ENCODE results near the gene OSBPL2. TPM values are rescaled to one million over a fixed set of nuclear protein-coding genes. Genes with fewer than 3 reads are reported as not detected.

Gene OSBPL2
- total and polyA plus RNA-seq, 2 experiments from 2014 or later = 22.2 to 27.9 TPM

DNA sequence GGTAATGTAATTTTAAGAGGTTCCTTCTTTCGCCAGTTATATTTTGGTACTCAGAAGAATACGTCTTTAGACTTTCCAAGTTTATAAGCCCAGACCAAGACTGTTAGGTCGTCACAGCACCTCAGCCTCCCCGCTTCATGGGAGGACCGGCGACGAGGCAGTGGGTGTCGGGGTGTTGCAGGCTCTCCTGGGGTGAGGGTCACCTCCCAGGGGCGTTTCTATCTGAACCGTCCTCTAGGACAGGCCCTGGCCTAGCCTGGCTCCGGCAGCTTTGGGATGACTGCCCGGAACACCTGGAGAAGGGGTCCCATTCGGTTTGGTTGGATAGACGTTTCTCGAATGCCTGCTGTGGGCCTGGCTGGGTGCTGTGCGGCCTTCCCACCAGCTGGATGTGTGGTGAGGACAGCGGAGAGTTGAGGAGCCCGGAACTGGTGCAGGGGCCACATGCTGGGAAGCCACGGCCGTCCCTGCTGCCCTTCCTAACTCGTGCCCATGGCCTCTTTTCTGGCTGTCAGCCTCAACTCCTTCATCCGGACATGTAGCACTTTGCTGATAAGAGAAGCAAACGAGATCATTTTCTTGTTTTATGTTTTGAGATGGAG, 1.1 kb downstream of the OSBPL2 start:
- Histone ChIP-seq H3K27ac (peak overlapping the region; percentile 50), H3K27me3 (replicated peaks; ENCODE audit: insufficient read depth) (no peaks in the 10 kb centered on the region), H4K20me1 (ENCODE audit: insufficient read depth) (no peaks in the 10 kb centered on the region), H3K9ac (peak overlapping the region; percentile 93), H3K4me2 (ENCODE audit: unreplicated experiment) (peak overlapping the region; percentile 82), H3K9me2 (ENCODE audit: insufficient read depth) (no peaks in the 10 kb centered on the region), H3K9me3 (ENCODE audit: low read depth) (no peaks in the 10 kb centered on the region), H3F3A (ENCODE audit: insufficient read depth) (no peaks in the 10 kb centered on the region), H2AFZ (peak overlapping the region; percentile 58), H3K36me3 (ENCODE audit: low read depth) (no peaks in the 10 kb centered on the region), H3K4me1 (ENCODE audit: insufficient read depth) (no peaks in the 10 kb centered on the region), H3K79me2 (ENCODE audit: insufficient read depth) (peaks cover 58% of the 10 kb centered on the region), H3K4me3 (peak overlapping the region; percentile 82)
- WGBS, 2 experiments (ENCODE audit: low coverage in 1 of 2, low lambda C conversion rate in 2 of 2, missing lambda C conversion rate in 2 of 2) = 14 to 18% methylated on average over 23 of the region's 23 CpGs
- DNase-seq = peak; percentile 52
- in situ Hi-C loops (cut with MboI) = no loop called here
- TF ChIP-seq EZH2phosphoT487 (IDR thresholded peaks at IDR 0.05; ENCODE audit: insufficient read depth, low read depth) (no peak), EZH2 (IDR thresholded peaks at IDR 0.05; ENCODE audit: insufficient read depth, poor library complexity, severe bottlenecking) (no peak)

GRCh38 chr20:62240020-62240685, 1.8 kb downstream of the OSBPL2 start:
- no peaks in the 10 kb centered on the region for H4K20me1 ChIP-seq (ENCODE audit: insufficient read depth)

GRCh38 chr20:62241506-62241905, 3.2 kb downstream of the OSBPL2 start:
- Histone ChIP-seq H3K36me3 (ENCODE audit: low read depth) (no peaks in the 10 kb centered on the region), H3K79me2 (ENCODE audit: insufficient read depth) (peaks cover 79% of the 10 kb centered on the region), H3K4me3 (no peak overlapping the region), H3K4me2 (ENCODE audit: unreplicated experiment) (no peak overlapping the region), H3K27me3 (replicated peaks; ENCODE audit: insufficient read depth) (no peaks in the 10 kb centered on the region), H4K20me1 (ENCODE audit: insufficient read depth) (no peaks in the 10 kb centered on the region), H3K9me2 (ENCODE audit: insufficient read depth) (no peaks in the 10 kb centered on the region), H3K4me1 (ENCODE audit: insufficient read depth) (no peaks in the 10 kb centered on the region), H3F3A (ENCODE audit: insufficient read depth) (no peaks in the 10 kb centered on the region), H3K9ac (no peak overlapping the region), H2AFZ (no peak overlapping the region), H3K27ac (no peak overlapping the region), H3K9me3 (ENCODE audit: low read depth) (no peaks in the 10 kb centered on the region)
- WGBS, 2 experiments (ENCODE audit: low coverage in 1 of 2, low lambda C conversion rate in 2 of 2, missing lambda C conversion rate in 2 of 2) = 93 to 95% methylated on average over 10 of the region's 10 CpGs
- TF ChIP-seq EZH2phosphoT487 (IDR thresholded peaks at IDR 0.05; ENCODE audit: insufficient read depth, low read depth) (no peak), EZH2 (IDR thresholded peaks at IDR 0.05; ENCODE audit: insufficient read depth, poor library complexity, severe bottlenecking) (no peak)
- in situ Hi-C loops (cut with MboI) = no loop called here
- no peak for DNase-seq

More at GRCh38 chr20:62240020-62240685, 1.8 kb downstream of the OSBPL2 start:
- Histone ChIP-seq H3K4me2 (ENCODE audit: unreplicated experiment) (peak overlapping the region; percentile 82), H3K27me3 (replicated peaks; ENCODE audit: insufficient read depth) (no peaks in the 10 kb centered on the region), H3K9me2 (ENCODE audit: insufficient read depth) (no peaks in the 10 kb centered on the region), H3K27ac (no peak overlapping the region), H3F3A (ENCODE audit: insufficient read depth) (no peaks in the 10 kb centered on the region), H3K4me1 (ENCODE audit: insufficient read depth) (no peaks in the 10 kb centered on the region), H3K9me3 (ENCODE audit: low read depth) (no peaks in the 10 kb centered on the region), H3K4me3 (no peak overlapping the region), H3K9ac (peak overlapping the region; percentile 93; the same call in 1 of the 2 replicates), H2AFZ (no peak overlapping the region), H3K36me3 (ENCODE audit: low read depth) (no peaks in the 10 kb centered on the region), H3K79me2 (ENCODE audit: insufficient read depth) (peaks cover 65% of the 10 kb centered on the region)
- no peak for TF ChIP-seq EZH2phosphoT487 (IDR thresholded peaks at IDR 0.05; ENCODE audit: insufficient read depth, low read depth)
- TF ChIP-seq EZH2 (IDR thresholded peaks at IDR 0.05; ENCODE audit: insufficient read depth, poor library complexity, severe bottlenecking) = no peak
- WGBS, 2 experiments (ENCODE audit: low coverage in 1 of 2, low lambda C conversion rate in 2 of 2, missing lambda C conversion rate in 2 of 2) = 89 to 90% methylated on average over 13 of the region's 13 CpGs
- in situ Hi-C loops (cut with MboI) = no loop called here
- no peak for DNase-seq

DNA sequence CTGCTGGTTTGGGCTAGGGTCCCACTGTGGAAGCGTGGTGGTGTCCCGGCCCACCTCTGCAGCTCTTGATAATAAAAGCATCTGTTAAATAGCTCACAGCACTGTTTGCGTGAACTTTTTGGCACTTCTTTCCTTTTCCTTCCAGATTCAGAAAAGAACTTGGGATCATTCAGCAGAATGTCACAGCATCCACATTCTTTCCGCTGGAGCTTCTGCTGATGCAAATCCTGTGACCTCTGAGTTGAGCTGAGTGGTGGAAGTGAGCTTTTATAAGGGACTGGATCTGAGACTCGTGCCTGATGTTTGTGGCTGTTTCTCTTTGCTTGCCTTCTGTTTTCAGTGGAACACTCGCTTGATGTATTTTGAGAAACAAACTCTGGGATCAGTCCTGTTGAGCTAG, 3.9 kb downstream of the OSBPL2 start:
- DNase-seq = no peak
- H4K20me1 ChIP-seq (ENCODE audit: insufficient read depth) = no peaks in the 10 kb centered on the region
- peaks cover 86% of the 10 kb centered on the region for H3K79me2 ChIP-seq (ENCODE audit: insufficient read depth)

More for the DNA sequence above, 3.9 kb downstream of the OSBPL2 start:
- H3K27ac ChIP-seq = no peak overlapping the region
- no peaks in the 10 kb centered on the region for H3K4me1 ChIP-seq (ENCODE audit: insufficient read depth)
- H3K36me3 ChIP-seq (ENCODE audit: low read depth) = no peaks in the 10 kb centered on the region
- no peak overlapping the region for H3K4me2 ChIP-seq (ENCODE audit: unreplicated experiment)
- no peaks in the 10 kb centered on the region for H3K9me3 ChIP-seq (ENCODE audit: low read depth)
- no peaks in the 10 kb centered on the region for H3F3A ChIP-seq (ENCODE audit: insufficient read depth)
- WGBS, 2 experiments (ENCODE audit: low coverage in 1 of 2, low lambda C conversion rate in 2 of 2, missing lambda C conversion rate in 2 of 2) = 73 to 75% methylated on average over 6 of the region's 6 CpGs
- no peak overlapping the region for H3K9ac ChIP-seq
- in situ Hi-C loops (cut with MboI) = no loop called here
- no peaks in the 10 kb centered on the region for H3K9me2 ChIP-seq (ENCODE audit: insufficient read depth)
- no peak overlapping the region for H2AFZ ChIP-seq
- TF ChIP-seq EZH2phosphoT487 (IDR thresholded peaks at IDR 0.05; ENCODE audit: insufficient read depth, low read depth) (no peak), EZH2 (IDR thresholded peaks at IDR 0.05; ENCODE audit: insufficient read depth, poor library complexity, severe bottlenecking) (no peak)
- no peaks in the 10 kb centered on the region for H3K27me3 ChIP-seq (replicated peaks; ENCODE audit: insufficient read depth)
- H3K4me3 ChIP-seq = no peak overlapping the region
